T47D (cell line): Measurements from ENCODE around the gene AGFG2.
A peak's percentile ranks its signal among the peaks of the same experiment; 100 is the strongest.

ENCODE experiments used
- DNase-seq, 2 experiments: peaks; one replicate each; pipeline versions ENCODE4 v3.0.0 to v3.0.0-alpha.2; 2011 to 2012; ENCODE audit warnings: low read depth in 1 of 2, low spot score in 1 of 2
- JUND ChIP-seq: IDR thresholded peaks from 2 replicates; pipeline ENCODE4 v1.6.1; 2012; ENCODE audit warnings: low read depth
- in situ Hi-C: cut with HindIII; loops from 2 replicates; pipeline ENCODE4 v1.10.0; 2016; ENCODE audit warnings: low sequenced_read_pairs, low pct_unique_long_range_greater_than_20kb

The AGFG2 gene

GRCh38 chr7:100573691-100574361, 34.8 kb downstream of the AGFG2 start, which contains the start of gene SAP25:
SAP25 (minus strand) TSS chr7:100573900; CDS start chr7:100573742, 158 bp downstream.
- in situ Hi-C loops, result no loop called here
- no peak for DNase-seq

GRCh38 chr7:100574362-100575205, 35.6 kb downstream of the AGFG2 start:
- no peak for DNase-seq
- TF ChIP-seq JUND, result no peak
- in situ Hi-C loops, result no loop called here

More at GRCh38 chr7:100573691-100574361, 34.8 kb downstream of the AGFG2 start, which contains the start of gene SAP25:
- no peak for TF ChIP-seq JUND

- in situ Hi-C loops, result no loop called here
- DNase-seq, result no peak
- no peak for TF ChIP-seq JUND
These were observed 36.2 kb downstream of the AGFG2 start for GRCh38 chr7:100575206-100575631.

- no peak for TF ChIP-seq JUND
- DNase-seq, result no peak
- in situ Hi-C loops, result no loop called here
These were observed 36.9 kb downstream of the AGFG2 start for GRCh38 chr7:100575746-100576383.

- in situ Hi-C loops, result no loop called here
- no peak for DNase-seq
- no peak for TF ChIP-seq JUND
These were observed 37.5 kb downstream of the AGFG2 start for GRCh38 chr7:100576384-100576993.

- no peak for TF ChIP-seq JUND
- DNase-seq, result no peak
- in situ Hi-C loops, result no loop called here
These were observed 38.1 kb downstream of the AGFG2 start for GRCh38 chr7:100577103-100577502.

- no peak for DNase-seq
- no peak for TF ChIP-seq JUND
- in situ Hi-C loops, result no loop called here
These were observed 38.5 kb downstream of the AGFG2 start for GRCh38 chr7:100577507-100577906.

- in situ Hi-C loops, result no loop called here
- no peak for DNase-seq
- TF ChIP-seq JUND, result no peak
These were observed 39.5 kb downstream of the AGFG2 start for GRCh38 chr7:100578246-100579183.

- no peak for DNase-seq
- no peak for TF ChIP-seq JUND
- in situ Hi-C loops, result no loop called here
These were observed 41.7 kb downstream of the AGFG2 start for GRCh38 chr7:100580466-100581283.

GRCh38 chr7:100582041-100582579, 43.1 kb downstream of the AGFG2 start:
- peak; percentile 48 to 84 for DNase-seq
- in situ Hi-C loops, result no loop called here
- TF ChIP-seq JUND, result no peak
